Gastrocnemius medialis (tissue), 4 donors: ENCODE data around the gene MICU1. TPM values are rescaled to one million over a fixed set of nuclear protein-coding genes. Genes with fewer than 3 reads are reported as not detected.

Experiments used
- ATAC-seq, 2 donors: fragments of 150-250 bp; one replicate each; pipeline ENCODE4 v1.9.1; 2016
- DNase-seq, 2 donors: peaks; one replicate each; pipeline ENCODE4 v3.0.0-alpha.2; 2019
- H3K27ac ChIP-seq, 4 donors: fragments of 200-600 bp; sonication (generic); 1 replicate in 1 of 4; 2 replicates in 3 of 4; pipeline ENCODE4 v1.5.1; 2016 to 2018; ENCODE audit warnings: mild to moderate bottlenecking in 2 of 4, moderate library complexity in 1 of 4
- H3K27me3 ChIP-seq, 3 donors: fragments of 200-600 bp; sonication (generic) in 2 of 3; 1 replicate in 1 of 3; 2 replicates in 2 of 3; pipeline versions ENCODE4 v1.5.1 to v1.6.0; 2016 to 2019; ENCODE audit warnings: mild to moderate bottlenecking in 1 of 3, moderate library complexity in 1 of 3
- H3K36me3 ChIP-seq, 2 donors: fragments of 200-600 bp; sonication (generic) in 1 of 2; one replicate each; pipeline ENCODE4 v1.5.1; 2017 to 2018
- H3K4me1 ChIP-seq, 2 donors: fragments of 200-600 bp; sonication (generic) in 1 of 2; one replicate each; pipeline ENCODE4 v1.5.1; 2016 to 2017; ENCODE audit warnings: mild to moderate bottlenecking in 2 of 2
- H3K4me3 ChIP-seq, 4 donors: fragments of 200-600 bp; sonication (generic) in 3 of 4; 1 replicate in 1 of 4; 2 replicates in 3 of 4; pipeline ENCODE4 v1.5.1; 2016 to 2019; ENCODE audit warnings: mild to moderate bottlenecking in 2 of 4
- H3K9me3 ChIP-seq, 3 donors: fragments of 200-600 bp; sonication (generic) in 2 of 3; 1 replicate in 1 of 3; 2 replicates in 2 of 3; pipeline ENCODE4 v1.5.1; 2016 to 2019
- CTCF ChIP-seq, 5 experiments: fragments of 450-650 bp in 3 of 5; fragments of 200-600 bp in 2 of 5; sonication (generic) in 2 of 5; IDR thresholded peaks in 4 of 5; conservative IDR thresholded peaks in 1 of 5; 1 replicate in 4 of 5; 2 replicates in 1 of 5; pipeline ENCODE4 v1.5.1; 2016 to 2019; ENCODE audit warnings: antibody characterized with exemption in 5 of 5, mild to moderate bottlenecking in 3 of 5, moderate library complexity in 3 of 5
- POLR2A ChIP-seq, 2 donors: fragments of 450-650 bp; IDR thresholded peaks; one replicate each; pipeline ENCODE4 v1.6.1; 2017; ENCODE audit warnings: antibody characterized with exemption in 2 of 2, mild to moderate bottlenecking in 2 of 2, moderate library complexity in 2 of 2
- in situ Hi-C, 4 donors: fragments of 200-750 bp; cut with MboI; loops; one replicate each; pipeline versions ENCODE4 v1.15.0 to v1.8.0; 2017; ENCODE audit warnings: low sequenced_read_pairs in 4 of 4
- intact Hi-C: fragments of 100-400 bp; cut with DNase I; formaldehyde crosslinking; loops from one replicate; pipeline ENCODE4 v1.15.1; 2023; ENCODE audit warnings: low total_unique reads
- total RNA-seq, 4 donors: library from RNA; depleted of rRNA; stranded (reverse); fragments of >200 nt; gene quantifications; one replicate each; pipeline versions ENCODE4 v1.1.0 to v1.2.3, GENCODE V29; 2016

The MICU1 gene
- total RNA-seq, 4 donors from 2014 or later, result 42.7 to 62.2 (median 51.9) TPM

- Histone ChIP-seq H3K4me1 (no peaks in the 10 kb centered on the region), H3K27me3 (no peaks in the 10 kb centered on the region), H3K36me3 (no peaks in the 10 kb centered on the region), H3K4me3 (no peak overlapping the region), H3K27ac (no peak overlapping the region), H3K9me3 (no peaks in the 10 kb centered on the region)
- in situ Hi-C loops, result no loop called here
- ATAC-seq (no peak), DNase-seq (no peak)
- TF ChIP-seq CTCF (IDR thresholded peaks at IDR 0.05 in 4 of 5, conservative IDR thresholded peaks at IDR 0.05 in 1 of 5) (no peak), POLR2A (IDR thresholded peaks at IDR 0.05) (no peak)
- intact Hi-C loops, result no loop called here
Measured at GRCh38 chr10:72392571-72392970, 233.3 kb downstream of the MICU1 start.

GRCh38 chr10:72390764-72391163 lies 235.1 kb downstream of the MICU1 start:
- no peak overlapping the region for H3K4me3 ChIP-seq
- DNase-seq, result no peak
- no peak overlapping the region for H3K27ac ChIP-seq
- no peaks in the 10 kb centered on the region for H3K4me1 ChIP-seq
- H3K9me3 ChIP-seq, result no peaks in the 10 kb centered on the region
- no peaks in the 10 kb centered on the region for H3K36me3 ChIP-seq
- no peak for TF ChIP-seq CTCF (IDR thresholded peaks at IDR 0.05 in 4 of 5, conservative IDR thresholded peaks at IDR 0.05 in 1 of 5)
- TF ChIP-seq POLR2A (IDR thresholded peaks at IDR 0.05), result no peak
- in situ Hi-C loops, result no loop called here
- no peaks in the 10 kb centered on the region for H3K27me3 ChIP-seq
- intact Hi-C loops, result no loop called here
- ATAC-seq, result no peak

- DNase-seq (no peak), ATAC-seq (no peak)
- Histone ChIP-seq H3K27me3 (no peaks in the 10 kb centered on the region), H3K36me3 (no peaks in the 10 kb centered on the region), H3K4me3 (no peak overlapping the region), H3K27ac (no peak overlapping the region), H3K9me3 (no peaks in the 10 kb centered on the region), H3K4me1 (no peaks in the 10 kb centered on the region)
- TF ChIP-seq CTCF (IDR thresholded peaks at IDR 0.05 in 4 of 5, conservative IDR thresholded peaks at IDR 0.05 in 1 of 5) (no peak), POLR2A (IDR thresholded peaks at IDR 0.05) (no peak)
- intact Hi-C loops (no loop called here), in situ Hi-C loops (no loop called here)
Measured at GRCh38 chr10:72389716-72390115, 236.2 kb downstream of the MICU1 start.

- Histone ChIP-seq H3K27me3 (no peaks in the 10 kb centered on the region), H3K27ac (no peak overlapping the region), H3K4me1 (no peaks in the 10 kb centered on the region), H3K9me3 (no peaks in the 10 kb centered on the region), H3K36me3 (no peaks in the 10 kb centered on the region), H3K4me3 (no peak overlapping the region)
- TF ChIP-seq POLR2A (IDR thresholded peaks at IDR 0.05), result no peak
- no peak for TF ChIP-seq CTCF (IDR thresholded peaks at IDR 0.05 in 4 of 5, conservative IDR thresholded peaks at IDR 0.05 in 1 of 5)
- ATAC-seq, result no peak
- no peak for DNase-seq
- intact Hi-C loops (no loop called here), in situ Hi-C loops (no loop called here)
Measured at GRCh38 chr10:72389014-72389413, 236.9 kb downstream of the MICU1 start.

- H3K9me3 ChIP-seq, result no peaks in the 10 kb centered on the region
- DNase-seq, result no peak
- no peak overlapping the region for H3K4me3 ChIP-seq
- in situ Hi-C loops, result no loop called here
- intact Hi-C loops, result no loop called here
- no peak overlapping the region for H3K27ac ChIP-seq
- no peak for ATAC-seq
- H3K36me3 ChIP-seq, result no peaks in the 10 kb centered on the region
- TF ChIP-seq POLR2A (IDR thresholded peaks at IDR 0.05) (no peak), CTCF (IDR thresholded peaks at IDR 0.05 in 4 of 5, conservative IDR thresholded peaks at IDR 0.05 in 1 of 5) (no peak)
- no peaks in the 10 kb centered on the region for H3K4me1 ChIP-seq
- no peaks in the 10 kb centered on the region for H3K27me3 ChIP-seq
Measured at GRCh38 chr10:72388062-72388461, 237.8 kb downstream of the MICU1 start.
